ENCODE results near the gene MUC2.

Gene MUC2

DNA sequence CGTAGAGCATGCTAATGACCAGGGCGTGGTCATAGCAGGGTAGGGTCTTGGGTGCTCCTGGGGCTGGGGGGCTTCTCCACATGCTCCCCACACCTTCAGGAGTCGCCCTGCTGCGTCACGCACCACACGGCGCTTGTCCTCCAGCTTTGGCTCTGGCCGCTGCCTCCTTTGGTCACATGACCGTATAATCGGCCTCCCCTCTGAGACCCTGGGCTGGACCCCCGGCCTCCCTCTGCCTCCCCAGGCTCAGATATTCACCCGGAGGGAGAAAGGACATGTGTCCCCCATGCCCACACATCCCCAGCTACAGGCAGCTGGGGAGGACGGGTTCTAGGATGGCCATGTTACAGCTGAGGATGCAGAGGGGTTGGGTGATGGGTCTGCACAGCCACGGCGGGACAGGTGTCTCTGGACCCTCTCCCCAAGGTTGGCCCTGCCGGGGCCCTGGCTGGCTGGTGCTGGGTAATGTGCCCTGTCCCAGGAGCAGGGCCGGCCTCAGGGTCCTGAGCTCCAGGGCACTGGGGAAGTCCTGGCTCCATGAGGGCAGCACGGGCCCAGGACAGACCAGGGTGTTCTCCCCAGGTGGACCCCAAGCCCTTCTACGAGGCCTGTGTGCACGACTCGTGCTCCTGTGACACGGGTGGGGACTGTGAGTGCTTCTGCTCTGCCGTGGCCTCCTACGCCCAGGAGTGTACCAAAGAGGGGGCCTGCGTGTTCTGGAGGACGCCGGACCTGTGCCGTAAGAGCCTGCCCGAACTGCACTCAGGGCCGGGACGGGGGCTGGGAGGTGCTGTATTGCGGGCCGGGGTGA is 14.5 kb downstream of the MUC2 start:
- no peak for DNase-seq

DNA sequence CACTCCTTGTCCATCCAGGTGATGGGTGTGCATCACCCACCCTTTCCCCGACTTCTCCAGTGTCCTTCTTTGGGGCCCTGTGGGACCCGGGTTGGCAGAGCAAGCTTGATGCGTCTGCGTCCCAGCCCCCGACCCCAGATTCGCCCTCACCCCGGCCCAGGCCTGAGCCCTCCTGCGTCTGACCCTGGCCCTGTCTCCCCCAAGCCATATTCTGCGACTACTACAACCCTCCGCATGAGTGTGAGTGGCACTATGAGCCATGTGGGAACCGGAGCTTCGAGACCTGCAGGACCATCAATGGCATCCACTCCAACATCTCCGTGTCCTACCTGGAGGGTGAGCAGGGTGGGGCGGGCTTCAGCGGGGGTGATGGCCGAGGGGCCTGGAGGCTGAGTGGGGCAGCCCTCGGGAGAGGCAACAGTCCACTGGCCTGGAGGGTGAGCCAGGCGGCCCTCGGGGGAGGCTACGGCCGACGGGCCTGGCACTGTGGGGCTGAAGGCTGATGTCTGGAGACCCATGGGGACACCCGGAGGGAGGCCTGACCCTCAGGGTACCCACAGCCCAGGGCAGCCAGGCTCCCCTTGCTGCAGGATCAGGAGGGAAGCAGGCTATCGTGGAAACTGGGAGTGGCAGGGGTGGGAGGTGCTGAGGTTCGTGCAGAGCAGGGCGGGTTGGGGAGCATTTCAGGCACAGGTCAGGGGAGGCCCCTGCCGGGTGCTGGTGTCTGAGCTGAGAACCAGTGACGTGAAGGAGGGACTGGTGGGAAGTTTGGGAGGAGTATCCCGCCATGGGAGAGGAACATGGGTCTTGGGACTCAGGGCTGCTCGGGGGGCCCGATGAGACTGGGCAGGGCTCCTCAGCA is 15.3 kb downstream of the MUC2 start:
- DNase-seq: no peak

DNA sequence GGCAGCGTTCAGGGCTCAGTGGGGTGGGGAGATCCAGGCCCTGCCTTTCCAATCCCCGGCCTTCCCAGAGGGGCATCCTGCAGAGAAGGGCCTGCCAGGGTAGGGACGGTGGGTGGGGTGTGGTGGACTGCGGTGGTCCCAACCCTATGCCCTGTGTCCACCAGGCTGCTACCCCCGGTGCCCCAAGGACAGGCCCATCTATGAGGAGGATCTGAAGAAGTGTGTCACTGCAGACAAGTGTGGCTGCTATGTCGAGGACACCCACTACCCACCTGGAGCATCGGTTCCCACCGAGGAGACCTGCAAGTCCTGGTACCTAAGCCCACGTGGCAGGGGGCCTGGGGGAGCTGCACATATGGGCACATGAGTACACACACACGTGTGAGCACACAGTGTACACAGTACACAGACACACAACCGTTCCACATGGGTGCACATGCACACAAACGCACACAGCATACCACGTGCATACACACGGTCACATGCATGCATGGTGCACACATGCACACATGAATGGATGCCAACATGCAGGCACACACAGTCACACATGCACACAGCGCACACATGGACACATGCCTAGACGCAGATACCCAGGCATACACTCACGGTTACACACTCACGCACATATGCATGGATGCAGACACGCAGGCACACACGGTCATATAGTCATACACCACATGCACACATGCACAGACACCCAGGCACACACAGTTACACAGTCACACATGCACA is 16.1 kb downstream of the MUC2 start:
- DNase-seq: no peak

- no peak for DNase-seq
Measured at GRCh38 chr11:1091332-1092083, 16.8 kb downstream of the MUC2 start.

DNA sequence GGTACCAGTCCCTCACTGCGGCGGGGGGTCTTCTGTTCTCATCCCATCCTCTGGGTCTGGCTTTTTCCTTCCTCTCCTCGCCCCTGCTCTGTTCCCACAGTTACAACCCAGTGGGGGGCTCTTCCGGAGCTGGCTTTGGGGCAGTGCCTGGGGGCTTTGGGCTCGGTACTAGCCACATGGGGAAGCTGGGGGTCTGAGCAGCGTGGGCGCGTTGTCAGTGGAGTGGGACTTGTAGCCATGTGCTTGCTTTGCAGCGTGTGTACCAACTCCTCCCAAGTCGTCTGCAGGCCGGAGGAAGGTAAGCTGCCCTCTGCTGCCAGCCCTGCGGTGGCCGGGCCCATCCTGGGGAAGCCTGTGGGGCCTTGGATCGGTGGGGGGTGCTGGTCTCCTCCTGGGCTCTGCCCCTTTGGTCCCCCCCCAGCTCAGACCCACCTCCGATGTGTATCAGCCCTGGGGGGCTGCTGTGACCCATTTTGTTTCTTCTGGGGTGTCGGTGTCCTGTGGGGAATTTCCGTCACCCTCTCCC is 17.5 kb downstream of the MUC2 start:
- no peak for DNase-seq

DNA sequence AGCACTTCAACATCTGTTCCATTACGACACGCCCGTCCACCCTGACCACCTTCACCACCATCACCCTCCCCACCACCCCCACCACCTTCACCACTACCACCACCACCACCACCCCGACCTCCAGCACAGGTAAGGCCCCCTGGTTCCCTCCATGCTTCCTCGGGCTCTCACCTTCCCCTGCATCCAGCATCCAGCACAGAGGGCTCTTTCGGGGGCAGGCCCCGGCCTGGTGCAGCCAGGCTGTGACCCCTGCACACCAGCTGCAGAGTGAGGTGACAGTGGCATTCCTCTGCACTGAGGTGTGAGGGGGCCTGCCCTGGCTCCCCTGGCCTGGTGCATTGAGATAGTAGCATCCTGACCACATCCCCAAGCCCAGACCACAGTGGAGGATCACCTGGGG is 18.2 kb downstream of the MUC2 start:
- no peak for DNase-seq

- no peak for DNase-seq
Measured at GRCh38 chr11:1099519-1100355, 25.1 kb downstream of the MUC2 start.

DNA sequence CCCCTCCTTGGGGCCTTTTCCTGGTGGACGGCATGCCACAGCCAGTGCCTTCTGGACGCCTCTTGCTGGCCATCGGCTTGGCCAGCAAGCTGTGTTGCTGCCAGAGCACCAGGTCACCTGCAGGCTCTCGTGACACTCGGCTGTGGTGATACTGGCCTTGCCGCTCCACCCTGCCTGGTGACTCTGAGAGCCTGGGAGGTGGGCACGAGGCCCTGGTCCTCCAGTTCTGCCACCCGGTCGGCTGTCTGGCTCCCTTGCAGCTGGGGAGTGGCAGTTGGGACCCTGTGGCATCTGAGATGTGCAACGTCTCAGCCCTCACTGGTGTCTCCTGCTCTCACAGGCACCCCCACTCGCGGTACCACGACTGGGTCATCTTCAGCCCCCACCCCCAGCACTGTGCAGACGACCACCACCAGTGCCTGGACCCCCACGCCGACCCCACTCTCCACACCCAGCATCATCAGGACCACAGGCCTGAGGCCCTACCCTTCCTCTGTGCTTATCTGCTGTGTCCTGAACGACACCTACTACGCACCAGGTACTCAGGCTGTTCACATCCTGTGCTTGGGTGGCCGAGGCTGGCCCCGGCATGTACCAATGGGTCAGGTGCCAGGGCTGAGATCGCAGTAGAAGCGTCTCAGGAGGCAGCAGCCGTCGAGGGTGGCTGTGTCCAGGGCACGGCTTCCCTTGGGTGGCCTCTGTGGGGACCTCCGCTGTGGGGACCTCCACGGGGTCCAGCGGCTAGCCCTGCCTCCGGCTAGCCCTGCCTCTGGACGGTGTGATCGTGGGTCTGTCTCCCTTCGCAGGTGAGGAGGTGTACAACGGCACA is 26.0 kb downstream of the MUC2 start:
- no peak for DNase-seq

DNA sequence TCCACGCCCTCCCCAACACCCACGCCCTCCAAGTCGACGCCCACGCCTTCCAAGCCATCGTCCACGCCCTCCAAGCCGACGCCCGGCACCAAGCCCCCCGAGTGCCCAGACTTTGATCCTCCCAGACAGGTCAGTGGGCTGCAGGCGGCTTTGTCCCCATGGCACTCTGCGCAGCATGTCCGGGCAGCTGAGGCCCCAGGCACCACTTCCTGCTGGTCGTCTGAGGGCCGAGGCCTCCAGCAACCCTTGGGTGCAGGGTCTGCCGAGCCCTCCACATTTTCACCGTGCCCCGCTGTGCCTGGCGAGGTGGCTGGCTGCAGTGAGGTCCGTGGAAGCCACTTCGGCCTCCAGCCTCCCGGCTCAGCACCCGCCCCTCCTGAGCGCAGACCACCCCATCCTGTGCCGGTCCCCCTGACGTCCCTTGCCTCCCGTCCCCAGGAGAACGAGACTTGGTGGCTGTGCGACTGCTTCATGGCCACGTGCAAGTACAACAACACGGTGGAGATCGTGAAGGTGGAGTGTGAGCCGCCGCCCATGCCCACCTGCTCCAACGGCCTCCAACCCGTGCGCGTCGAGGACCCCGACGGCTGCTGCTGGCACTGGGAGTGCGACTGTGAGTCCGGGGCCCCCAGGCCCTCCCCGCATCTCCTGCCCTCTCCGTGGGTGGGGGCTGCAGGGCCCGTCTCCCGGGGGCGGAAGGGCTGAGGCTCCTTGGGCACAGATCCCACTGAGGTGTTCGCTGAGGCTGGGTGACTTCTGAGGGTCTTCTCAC is 26.8 kb downstream of the MUC2 start:
- no peak for DNase-seq

GRCh38 chr11:1102221-1102971 is 27.7 kb downstream of the MUC2 start:
- no peak for DNase-seq

DNA sequence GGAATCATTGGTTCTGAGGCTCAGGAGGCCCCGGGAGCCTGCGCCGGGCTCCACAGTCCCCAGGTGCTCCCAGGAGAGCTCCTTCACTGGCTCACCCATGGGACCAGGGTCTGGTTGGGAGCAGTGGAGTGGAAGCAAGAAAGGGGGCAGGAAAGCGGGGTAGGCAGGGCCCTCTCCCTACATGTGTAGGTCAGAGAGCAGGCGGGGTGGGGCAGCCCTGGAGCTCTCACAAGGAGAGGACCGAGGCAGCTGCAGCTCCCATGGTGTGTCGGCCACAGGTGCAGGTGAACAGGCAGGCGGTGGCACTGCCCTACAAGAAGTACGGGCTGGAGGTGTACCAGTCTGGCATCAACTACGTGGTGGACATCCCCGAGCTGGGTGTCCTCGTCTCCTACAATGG is 28.3 kb downstream of the MUC2 start:
- DNase-seq: no peak

DNA sequence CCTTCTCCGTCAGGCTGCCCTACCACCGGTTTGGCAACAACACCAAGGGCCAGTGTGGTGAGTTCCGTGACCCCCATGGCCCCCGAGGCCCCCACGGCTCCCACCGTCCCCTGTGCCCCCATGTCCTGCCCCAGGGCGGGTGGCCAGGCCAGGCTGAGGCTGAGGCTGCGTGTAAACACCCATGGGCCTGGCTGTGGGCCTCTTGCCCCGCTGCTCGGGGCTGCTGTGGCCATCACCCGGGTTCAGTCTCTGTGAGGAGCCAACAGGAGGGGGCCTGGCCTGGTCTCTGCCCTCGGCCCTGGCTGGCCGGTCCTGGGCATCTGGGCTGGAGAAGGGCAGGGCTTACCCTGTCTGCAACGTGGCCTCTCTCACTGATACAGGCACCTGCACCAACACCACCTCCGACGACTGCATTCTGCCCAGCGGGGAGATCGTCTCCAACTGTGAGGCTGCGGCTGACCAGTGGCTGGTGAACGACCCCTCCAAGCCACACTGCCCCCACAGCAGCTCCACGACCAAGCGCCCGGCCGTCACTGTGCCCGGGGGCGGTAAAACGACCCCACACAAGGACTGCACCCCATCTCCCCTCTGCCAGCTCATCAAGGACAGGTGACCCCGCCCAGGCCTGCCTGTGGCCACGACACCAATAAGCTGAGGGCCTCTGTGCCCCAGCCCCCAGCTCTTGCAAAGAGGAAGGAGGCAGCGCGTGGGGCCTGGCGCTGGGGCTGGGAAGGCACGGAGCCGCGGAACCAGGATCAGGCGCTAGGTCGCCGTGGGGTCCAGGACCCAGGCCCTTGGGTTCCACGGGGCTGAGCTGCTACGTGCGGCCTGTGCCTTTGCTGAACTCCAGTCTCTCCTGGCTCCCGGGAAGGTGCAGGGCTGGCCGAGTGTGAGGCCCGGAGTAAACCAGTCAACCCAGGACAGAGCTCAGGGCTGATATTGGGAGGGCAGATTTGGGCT is 29.0 kb downstream of the MUC2 start:
- no peak for DNase-seq

DNA sequence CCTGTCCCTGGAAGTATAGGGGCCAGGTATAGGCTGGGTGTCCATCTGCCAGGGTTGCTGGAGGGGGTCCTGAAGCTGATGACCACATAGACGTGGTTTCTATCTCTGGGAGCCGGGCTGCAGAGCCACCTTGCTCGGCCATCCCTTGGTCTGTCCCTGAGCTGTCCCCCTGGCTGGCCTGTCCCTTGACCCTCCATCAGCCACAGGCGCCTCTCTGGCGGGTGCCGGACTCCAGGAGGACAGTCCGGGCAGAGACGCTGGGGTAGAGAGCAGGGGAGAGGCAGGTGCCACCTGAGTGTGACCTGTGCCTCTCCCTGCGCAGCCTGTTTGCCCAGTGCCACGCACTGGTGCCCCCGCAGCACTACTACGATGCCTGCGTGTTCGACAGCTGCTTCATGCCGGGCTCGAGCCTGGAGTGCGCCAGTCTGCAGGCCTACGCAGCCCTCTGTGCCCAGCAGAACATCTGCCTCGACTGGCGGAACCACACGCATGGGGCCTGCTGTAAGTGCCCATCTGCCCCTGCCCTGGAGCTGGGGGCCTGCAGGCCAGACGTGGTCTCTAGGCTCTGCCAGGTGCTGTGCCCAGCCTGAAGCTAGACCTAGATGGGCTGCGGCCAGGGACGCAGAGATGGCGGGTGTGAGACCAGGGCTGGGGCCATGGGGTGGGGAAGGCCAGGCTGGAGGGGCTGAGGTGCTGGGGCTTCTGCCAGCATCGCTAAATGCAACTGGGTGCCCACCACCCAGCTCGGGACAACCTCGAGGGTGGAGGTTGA is 29.9 kb downstream of the MUC2 start:
- no peak for DNase-seq

GRCh38 chr11:1105183-1105565 is 30.5 kb downstream of the MUC2 start:
- DNase-seq: no peak

DNA sequence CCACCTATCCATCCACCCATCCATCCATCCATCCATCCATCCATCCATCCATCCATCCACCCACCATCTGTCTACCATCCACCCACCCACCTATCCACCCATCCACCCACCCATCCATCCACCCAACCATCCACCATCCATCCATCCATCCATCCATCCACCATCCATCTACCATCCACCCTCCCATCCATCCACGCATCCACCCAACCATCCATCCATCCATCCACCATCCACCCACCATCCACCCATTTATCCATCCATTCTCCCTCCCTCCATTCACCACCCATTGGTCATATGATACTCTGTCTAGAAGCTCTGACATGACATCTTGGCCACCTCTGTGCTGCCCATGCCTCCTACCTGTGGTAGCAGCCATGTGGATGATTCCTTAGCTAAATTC is 31.7 kb downstream of the MUC2 start:
- DNase-seq: no peak

DNA sequence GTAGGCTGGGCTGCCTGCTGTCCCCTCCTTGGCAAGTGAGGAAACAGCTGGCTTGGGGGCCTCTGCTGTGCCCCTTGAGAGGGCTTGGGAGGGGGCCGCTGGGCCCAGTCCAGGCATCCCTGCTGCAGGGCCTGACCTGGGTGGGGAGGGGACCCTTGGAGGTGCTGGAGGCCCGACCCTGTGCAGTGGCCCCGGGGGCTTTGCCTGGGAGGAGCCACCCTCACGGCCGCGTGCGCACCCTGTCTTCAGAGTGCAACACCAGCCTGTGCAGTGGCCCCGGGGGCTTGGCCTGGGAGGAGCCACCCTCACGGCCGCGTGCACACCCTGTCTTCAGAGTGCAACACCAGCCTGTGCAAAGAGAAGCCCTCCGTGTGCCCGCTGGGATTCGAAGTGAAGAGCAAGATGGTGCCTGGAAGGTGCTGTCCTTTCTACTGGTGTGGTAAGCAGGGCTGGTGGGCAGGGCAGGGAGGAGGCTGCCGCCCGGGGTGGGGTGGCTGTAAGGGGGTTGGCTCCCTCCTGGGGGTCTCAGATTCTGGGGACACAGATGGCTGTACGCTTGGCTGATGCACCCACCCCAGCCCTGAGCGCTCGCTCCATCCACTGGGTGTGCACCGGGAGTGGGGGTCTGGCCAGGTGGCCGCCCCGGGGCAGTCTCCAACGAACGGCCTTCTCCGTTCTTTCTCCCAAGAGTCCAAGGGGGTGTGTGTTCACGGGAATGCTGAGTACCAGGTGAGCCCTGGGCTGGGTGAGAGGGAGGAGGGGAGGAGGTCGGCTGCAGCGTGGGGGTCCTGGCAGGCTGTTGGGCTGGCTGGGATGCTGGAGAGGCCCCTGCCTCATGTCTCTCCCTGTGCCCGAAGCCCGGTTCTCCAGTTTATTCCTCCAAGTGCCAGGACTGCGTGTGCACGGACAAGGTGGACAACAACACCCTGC is 32.9 kb downstream of the MUC2 start:
- DNase-seq: no peak
